Activated CD8-positive, alpha-beta memory T cell treated with anti-CD3 and anti-CD28 coated beads, Interleukin-2, amount 50 U/mL, for 1 hour (primary cell): ENCODE results near the gene PRR35.

Experiments used
- DNase-seq: peaks from one replicate; pipeline ENCODE4 v3.0.0-alpha.2; 2020; ENCODE audit errors: extremely low read depth

The PRR35 gene

GRCh38 chr16:560204-560700 lies at the start of gene PRR35:
PRR35 (plus strand) TSS chr16:560394; CDS start chr16:563295, 2,901 bp downstream.
- no peak for DNase-seq

GRCh38 chr16:512802-513201 lies 47.4 kb upstream of the PRR35 start:
- DNase-seq: no peak

- DNase-seq: no peak
Observed at GRCh38 chr16:513950-514349, 46.2 kb upstream of the PRR35 start.

- DNase-seq: no peak
Observed at GRCh38 chr16:515175-515938, 44.8 kb upstream of the PRR35 start.

GRCh38 chr16:515939-516226 lies 44.3 kb upstream of the PRR35 start:
- no peak for DNase-seq

GRCh38 chr16:516301-516700 lies 43.9 kb upstream of the PRR35 start:
- no peak for DNase-seq

DNA sequence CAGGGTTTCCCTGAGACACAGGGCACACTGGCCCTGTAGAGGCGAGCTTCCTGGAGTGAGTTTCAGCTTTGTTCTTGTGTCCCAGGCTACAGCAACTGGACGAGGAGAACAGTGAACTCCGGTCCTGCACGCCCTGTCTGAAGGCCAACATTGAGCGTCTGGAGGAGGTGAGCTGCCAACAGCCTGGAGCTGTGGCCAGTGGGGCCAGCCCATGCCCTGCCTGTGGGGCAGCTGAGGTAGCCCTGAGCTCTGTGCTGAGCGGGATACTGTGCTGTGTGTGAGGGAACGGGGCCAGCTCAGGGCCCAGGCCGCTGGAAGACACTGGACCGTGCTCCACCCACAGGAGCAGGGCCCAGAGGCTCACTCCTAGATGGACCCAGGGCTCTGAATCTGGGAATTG lies 41.3 kb upstream of the PRR35 start:
- no peak for DNase-seq

DNA sequence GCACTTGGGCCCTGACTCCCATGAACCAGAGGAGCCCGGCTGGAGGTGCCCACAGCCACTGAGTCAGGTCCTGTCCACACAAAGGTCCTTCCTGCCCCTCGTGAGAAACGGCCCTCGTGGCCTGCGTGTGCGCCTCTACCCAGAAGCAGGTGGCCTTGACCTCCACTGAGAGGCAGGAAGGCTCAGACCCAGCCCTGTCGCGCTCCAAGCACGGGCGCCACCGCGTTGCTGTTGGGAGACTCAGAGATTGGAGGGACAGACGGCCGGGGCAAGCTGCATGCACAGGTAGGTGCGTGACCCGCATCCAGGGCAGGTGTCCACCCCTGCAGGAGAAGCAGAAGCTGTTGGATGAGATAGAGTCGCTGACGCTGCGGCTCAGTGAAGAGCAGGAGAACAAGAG lies 40.8 kb upstream of the PRR35 start:
- DNase-seq: no peak

DNA sequence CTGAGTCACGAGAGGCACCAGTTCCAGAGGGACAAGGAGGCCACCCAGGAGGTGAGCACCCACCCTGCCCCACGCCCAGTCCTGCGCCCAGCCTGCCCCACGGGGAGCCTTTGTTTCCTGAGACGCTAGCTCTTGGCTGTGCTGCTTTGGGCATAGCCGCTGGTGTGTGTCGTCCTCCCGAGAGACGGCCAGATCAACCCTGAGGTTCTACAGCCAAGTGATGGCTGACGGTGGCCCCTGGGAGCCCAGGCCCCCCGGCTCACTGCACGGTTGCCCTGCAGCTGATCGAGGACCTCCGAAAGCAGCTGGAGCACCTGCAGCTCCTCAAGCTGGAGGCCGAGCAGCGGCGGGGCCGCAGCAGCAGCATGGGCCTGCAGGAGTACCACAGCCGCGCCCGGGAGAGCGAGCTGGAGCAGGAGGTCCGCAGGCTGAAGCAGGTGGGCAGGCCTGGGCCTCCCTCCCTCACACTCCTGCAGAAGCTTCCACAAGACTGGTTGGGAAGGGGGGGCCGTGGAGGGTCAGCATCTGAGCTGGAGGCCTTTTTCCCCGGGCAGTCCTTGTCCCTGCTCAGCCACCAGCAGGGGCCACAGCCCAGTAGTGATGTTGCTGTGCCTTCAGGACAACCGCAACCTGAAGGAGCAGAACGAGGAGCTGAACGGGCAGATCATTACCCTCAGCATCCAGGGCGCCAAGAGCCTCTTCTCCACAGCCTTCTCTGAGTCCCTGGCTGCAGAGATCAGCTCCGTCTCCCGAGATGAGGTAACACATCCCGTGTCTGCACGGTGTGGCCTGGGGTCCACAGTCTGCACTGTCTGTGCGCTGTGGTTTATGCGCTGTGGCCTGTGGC lies 40.1 kb upstream of the PRR35 start:
- no peak for DNase-seq

- DNase-seq: no peak
Observed at GRCh38 chr16:520847-521246, 39.3 kb upstream of the PRR35 start.

GRCh38 chr16:521381-522210 lies 38.6 kb upstream of the PRR35 start:
- DNase-seq: no peak

DNA sequence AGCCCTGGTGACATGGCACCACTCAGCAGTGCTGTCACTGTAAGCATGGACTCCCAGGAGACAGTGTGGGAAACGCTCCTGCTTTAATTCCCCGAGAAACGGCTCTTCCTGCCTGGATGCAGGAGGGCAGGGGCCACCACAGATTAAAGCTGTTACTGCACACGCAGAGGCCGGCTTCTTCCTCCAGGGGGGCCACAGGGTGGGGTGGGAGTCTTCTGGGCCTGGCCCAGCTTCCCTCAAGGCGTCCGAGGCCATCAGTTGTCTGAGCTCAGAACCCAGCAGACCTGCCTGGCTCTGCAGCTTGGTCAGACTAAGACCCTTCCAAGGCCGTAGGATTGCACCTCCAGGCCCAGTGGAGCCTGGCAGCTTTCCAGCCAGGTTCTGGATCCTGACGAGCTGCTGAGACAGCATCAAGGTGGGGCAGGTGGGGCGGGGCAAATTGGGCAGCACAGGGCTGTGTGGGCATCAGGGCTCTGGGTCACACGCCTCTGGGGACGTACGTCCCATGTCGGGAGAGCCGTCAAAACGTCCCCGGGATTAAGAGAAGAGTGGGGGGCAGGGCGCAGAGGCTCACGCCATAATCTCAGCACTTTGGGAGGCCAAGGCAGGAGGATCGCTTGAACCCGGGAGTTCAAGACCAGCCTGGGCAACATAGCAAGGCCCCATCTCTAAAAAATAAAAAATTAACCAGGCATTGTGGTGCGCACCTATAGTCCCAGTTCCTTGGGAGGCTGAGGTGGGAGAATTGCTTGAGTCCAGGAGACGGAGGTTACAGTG lies 37.7 kb upstream of the PRR35 start:
- no peak for DNase-seq

GRCh38 chr16:523097-523741 lies 37.0 kb upstream of the PRR35 start:
- DNase-seq: no peak

DNA sequence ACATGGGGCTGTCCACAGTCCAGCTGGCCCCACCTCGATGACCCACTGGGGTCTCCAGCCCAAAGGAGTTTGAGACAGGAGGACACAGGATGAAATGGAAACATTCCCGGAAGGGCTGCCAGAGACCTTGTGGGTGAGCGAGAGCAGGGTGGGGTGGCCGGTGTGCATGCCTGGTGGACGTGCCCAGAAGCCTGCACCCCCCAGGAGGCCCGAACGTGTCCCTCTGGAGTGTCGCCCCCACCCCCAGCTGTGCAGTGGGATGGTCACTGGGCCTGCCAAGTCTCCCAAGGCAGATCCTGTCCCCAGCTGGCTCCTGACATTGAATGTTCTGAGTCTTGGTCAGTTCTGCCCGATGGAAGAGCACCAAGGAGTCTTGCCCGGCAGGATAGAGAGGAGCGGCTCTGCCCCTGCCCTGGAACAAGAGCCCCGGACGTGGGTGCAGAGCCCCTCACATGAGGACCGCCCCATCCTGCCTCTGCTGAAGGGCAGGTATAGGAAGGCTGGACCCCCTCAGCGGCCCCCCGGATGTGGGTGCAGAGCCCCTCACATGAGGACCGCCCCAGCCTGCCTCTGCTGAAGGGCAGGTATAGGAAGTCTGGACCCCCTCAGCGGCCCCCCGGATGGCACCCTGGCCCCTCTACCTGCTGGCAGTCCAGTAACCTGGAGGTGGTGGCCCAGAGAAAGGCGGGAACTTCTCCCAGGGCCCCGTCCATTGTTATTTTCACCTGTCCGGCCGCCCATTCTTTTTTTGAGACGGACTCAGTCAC lies 35.7 kb upstream of the PRR35 start:
- no peak for DNase-seq

GRCh38 chr16:525123-525519 lies 35.1 kb upstream of the PRR35 start:
- DNase-seq: no peak

GRCh38 chr16:525520-526180 lies 34.5 kb upstream of the PRR35 start:
- DNase-seq: no peak

GRCh38 chr16:526181-527014 lies 33.8 kb upstream of the PRR35 start:
- DNase-seq: no peak

DNA sequence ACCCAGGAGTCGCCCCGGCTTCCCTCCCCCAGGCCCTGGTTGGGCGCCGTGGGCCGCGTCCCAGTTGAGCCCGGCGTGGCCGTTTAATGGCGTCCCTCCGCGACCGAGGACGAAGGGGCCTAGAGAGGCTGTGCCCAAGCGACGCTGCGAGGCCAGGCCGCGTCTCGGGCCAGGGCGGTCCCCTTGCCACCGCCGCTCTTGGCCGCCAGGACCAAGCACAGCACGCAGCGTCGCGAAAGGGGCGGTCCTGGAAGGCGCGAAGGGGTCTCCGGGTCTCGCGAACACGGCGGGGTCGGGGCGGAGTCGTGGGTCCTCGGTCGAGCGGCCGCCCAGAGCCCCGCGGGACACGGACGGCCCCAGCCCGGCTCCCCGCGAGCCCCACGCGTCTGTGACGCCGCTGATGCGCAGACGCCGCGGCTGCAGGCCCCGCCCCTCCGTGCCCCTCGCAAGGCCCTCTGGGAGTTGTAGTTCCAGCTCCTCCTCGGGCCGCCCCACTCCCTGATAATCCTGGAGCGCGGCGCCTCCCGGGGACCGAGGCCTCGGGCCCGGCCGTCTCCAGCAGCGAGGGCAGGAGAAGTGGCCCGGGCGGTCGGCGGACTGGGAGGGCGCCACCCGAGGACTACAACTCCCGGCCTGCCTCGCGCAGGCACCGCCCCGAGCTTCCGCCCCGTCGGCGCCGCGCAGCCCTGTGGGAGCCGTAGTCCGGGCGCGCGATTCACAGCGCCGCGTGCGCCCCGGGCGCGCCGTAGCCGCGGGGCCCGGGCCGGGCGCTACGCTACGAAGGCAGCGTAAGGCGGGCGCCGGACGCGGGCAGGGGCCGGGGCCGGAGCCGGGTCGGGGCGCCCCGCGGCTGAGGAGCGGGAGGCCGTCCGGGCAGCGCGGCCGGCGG lies 32.9 kb upstream of the PRR35 start, which contains the start of gene CAPN15:
TSS of gene CAPN15 (plus strand) at position 698 of the 889 bp plus-strand sequence. CDS start 19,127 bp downstream, outside the sequence.
- peak; percentile 38 for DNase-seq
